Esophagus muscularis mucosa (tissue), 3 donors: ENCODE measurements around the gene KRT7.

ENCODE experiments used
- CTCF ChIP-seq, 3 experiments: fragments of 200-600 bp in 2 of 3; fragments of 450-650 bp in 1 of 3; sonication (generic) in 2 of 3; IDR thresholded peaks; one replicate each; pipeline ENCODE4 v1.5.1; 2017 to 2019; ENCODE audit warnings: antibody characterized with exemption in 3 of 3, mild to moderate bottlenecking in 2 of 3, moderate library complexity in 1 of 3
- POLR2AphosphoS5 ChIP-seq, 2 donors: sonication (generic); formaldehyde crosslinking; IDR thresholded peaks; one replicate each; pipeline ENCODE4 v1.6.1; 2017; ENCODE audit warnings: antibody characterized with exemption in 2 of 2

- TF ChIP-seq POLR2AphosphoS5 (IDR thresholded peaks at IDR 0.05) (no peak), CTCF (IDR thresholded peaks at IDR 0.05) (no peak)
Measured at GRCh38 chr12:52205612-52206303, 27.3 kb upstream of the KRT7 start.
